Mesenchymal stem cell (in vitro differentiated cells and primary cell): ENCODE data around the gene NOP56.
A peak's percentile ranks its signal among the peaks of the same experiment; 100 is the strongest.

ENCODE experiments used
- DNase-seq: peaks from one replicate; pipeline ENCODE4 v3.0.0-alpha.2; 2013
- H2AFZ ChIP-seq: one replicate; pipeline ENCODE4 v1.6.1; 2013; ENCODE audit warnings: low read depth, mild to moderate bottlenecking, control low read depth, inconsistent platforms, low read length, moderate library complexity
- H2AK5ac ChIP-seq: 2 replicates; pipeline ENCODE4 v1.6.1; 2013; ENCODE audit warnings: low read length, moderate library complexity, mild to moderate bottlenecking, inconsistent platforms; ENCODE audit not compliant: severe bottlenecking
- H2BK120ac ChIP-seq: one replicate; pipeline ENCODE4 v1.6.1; 2013; ENCODE audit warnings: low read depth, mild to moderate bottlenecking, inconsistent platforms, low read length, moderate library complexity
- H2BK12ac ChIP-seq, 2 experiments: one replicate each; pipeline ENCODE4 v1.6.1; 2013; ENCODE audit warnings: inconsistent platforms in 2 of 2, low read length in 2 of 2, mild to moderate bottlenecking in 2 of 2, moderate library complexity in 2 of 2, control low read depth in 1 of 2
- H2BK15ac ChIP-seq: one replicate; pipeline ENCODE4 v1.6.1; 2013; ENCODE audit warnings: mild to moderate bottlenecking, low read depth, inconsistent platforms; ENCODE audit not compliant: poor library complexity, severe bottlenecking
- H2BK5ac ChIP-seq: 2 replicates; pipeline ENCODE4 v1.6.1; 2013; ENCODE audit warnings: low read depth, mild to moderate bottlenecking, low read length, control low read depth, inconsistent platforms; ENCODE audit not compliant: poor library complexity, severe bottlenecking
- H3K14ac ChIP-seq, 2 experiments: one replicate each; pipeline ENCODE4 v1.6.1; 2013; ENCODE audit warnings: inconsistent platforms in 2 of 2, low read length in 2 of 2, control low read depth in 1 of 2, mild to moderate bottlenecking in 1 of 2, moderate library complexity in 1 of 2
- H3K18ac ChIP-seq, 2 experiments: one replicate each; pipeline ENCODE4 v1.6.1; 2013; ENCODE audit warnings: inconsistent platforms in 2 of 2, low read length in 2 of 2, control low read depth in 1 of 2, low read depth in 1 of 2, mild to moderate bottlenecking in 1 of 2
- H3K23ac ChIP-seq, 2 experiments: one replicate each; pipeline ENCODE4 v1.6.1; 2013; ENCODE audit warnings: inconsistent platforms in 2 of 2, low read length in 2 of 2, mild to moderate bottlenecking in 2 of 2, moderate library complexity in 2 of 2, control low read depth in 1 of 2
- H3K27ac ChIP-seq: 2 replicates; pipeline ENCODE4 v1.5.1; 2013; ENCODE audit warnings: mild to moderate bottlenecking, moderate library complexity, low read length, control low read depth, inconsistent platforms; ENCODE audit not compliant: poor library complexity, severe bottlenecking
- H3K27me3 ChIP-seq, 2 experiments: 2 replicates each; pipeline versions ENCODE4 v1.6.1 to v1.7.0; 2013; ENCODE audit warnings: low read length in 2 of 2, mild to moderate bottlenecking in 2 of 2, moderate library complexity in 2 of 2, control low read depth in 1 of 2, inconsistent platforms in 1 of 2; ENCODE audit not compliant: control insufficient read depth in 1 of 2, insufficient read depth in 1 of 2
- H3K36me3 ChIP-seq, 2 experiments: 2 replicates each; pipeline versions ENCODE4 v1.6.1 to v1.7.0; 2013; ENCODE audit warnings: low read length in 2 of 2, control low read depth in 1 of 2, inconsistent platforms in 1 of 2, low read depth in 1 of 2, mild to moderate bottlenecking in 1 of 2; ENCODE audit not compliant: insufficient read depth in 2 of 2, control insufficient read depth in 1 of 2
- H3K4ac ChIP-seq, 2 experiments: one replicate each; pipeline ENCODE4 v1.6.1; 2013; ENCODE audit warnings: inconsistent platforms in 2 of 2, low read length in 2 of 2, mild to moderate bottlenecking in 2 of 2, moderate library complexity in 2 of 2, control low read depth in 1 of 2, low read depth in 1 of 2
- H3K4me1 ChIP-seq: 2 replicates; pipeline ENCODE4 v1.6.1; 2013; ENCODE audit warnings: low read depth, low read length, control low read depth; ENCODE audit not compliant: control insufficient read depth, insufficient read depth
- H3K4me2 ChIP-seq: 2 replicates; pipeline ENCODE4 v1.6.1; 2013; ENCODE audit warnings: low read length, mild to moderate bottlenecking, inconsistent platforms; ENCODE audit not compliant: poor library complexity, severe bottlenecking
- H3K4me3 ChIP-seq, 2 experiments: 2 replicates each; pipeline versions ENCODE4 v1.5.1 to v1.7.0; 2013; ENCODE audit warnings: low read length in 2 of 2, mild to moderate bottlenecking in 2 of 2, control low read depth in 1 of 2, low read depth in 1 of 2; ENCODE audit not compliant: insufficient read depth in 1 of 2
- H3K79me1 ChIP-seq: replicated peaks from 2 replicates; pipeline ENCODE4 v1.6.1; 2013; ENCODE audit warnings: mild to moderate bottlenecking, control low read depth, low read length, inconsistent platforms; ENCODE audit not compliant: poor library complexity, severe bottlenecking
- H3K9ac ChIP-seq: 2 replicates; pipeline ENCODE4 v1.7.0; 2013; ENCODE audit warnings: mild to moderate bottlenecking, low read length, moderate library complexity
- H3K9me3 ChIP-seq: 2 replicates; pipeline ENCODE4 v1.7.0; 2013; ENCODE audit warnings: mild to moderate bottlenecking, low read length; ENCODE audit not compliant: control insufficient read depth
- H4K8ac ChIP-seq: one replicate; pipeline ENCODE4 v1.6.1; 2013; ENCODE audit warnings: inconsistent platforms, mild to moderate bottlenecking, low read length, moderate library complexity
- H4K91ac ChIP-seq: one replicate; pipeline ENCODE4 v1.6.1; 2013; ENCODE audit warnings: mild to moderate bottlenecking, low read length, inconsistent platforms
- WGBS: methylation state at CpG from one replicate; pipeline ENCODE4 v1.1.7; 2013; ENCODE audit warnings: mixed read lengths; 5-methylcytosine and 5-hydroxymethylcytosine counted together

NOP56 gene

DNA sequence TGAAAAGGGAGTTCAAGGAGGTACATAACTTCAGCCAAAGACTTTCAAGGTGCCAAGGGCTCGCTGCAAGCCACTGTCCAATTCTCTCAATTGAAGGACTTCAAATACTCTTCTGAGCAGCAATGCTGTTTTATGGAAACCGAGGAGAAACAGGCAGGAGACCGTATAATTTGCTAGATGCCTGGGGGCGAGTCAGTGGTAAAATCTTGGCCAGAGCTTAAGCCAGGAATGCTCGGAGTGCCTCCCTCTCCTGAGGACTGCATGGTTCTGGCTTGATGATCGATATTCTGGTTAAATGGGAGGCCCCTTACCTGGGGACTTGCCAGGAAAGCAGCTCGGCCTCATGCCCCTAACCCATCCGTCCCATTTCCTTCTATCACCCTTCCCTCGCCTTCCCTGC is 35.8 kb upstream of the NOP56 start:
- Histone ChIP-seq H4K8ac (no peak overlapping the region), H3K23ac (no peak overlapping the region), H3K18ac (no peak overlapping the region), H3K4me1 (peaks cover 2% of the 10 kb centered on the region), H2BK12ac (no peak overlapping the region), H3K4me2 (no peak overlapping the region), H3K4me3 (no peak overlapping the region), H2BK15ac (no peak overlapping the region), H3K27ac (no peak overlapping the region), H3K4ac (no peak overlapping the region), H2AFZ (no peak overlapping the region), H3K14ac (no peak overlapping the region), H4K91ac (no peak overlapping the region), H2BK5ac (no peak overlapping the region), H2AK5ac (no peak overlapping the region), H3K36me3 (no peaks in the 10 kb centered on the region), H2BK120ac (no peak overlapping the region), H3K27me3 (peaks cover 22 to 33% of the 10 kb centered on the region in 2 experiments), H3K79me1 (no peaks in the 10 kb centered on the region), H3K9ac (no peak overlapping the region), H3K9me3 (peaks cover 37% of the 10 kb centered on the region)
- DNase-seq, result no peak
- 61% methylated on average over 9 of the region's 9 CpGs for WGBS

DNA sequence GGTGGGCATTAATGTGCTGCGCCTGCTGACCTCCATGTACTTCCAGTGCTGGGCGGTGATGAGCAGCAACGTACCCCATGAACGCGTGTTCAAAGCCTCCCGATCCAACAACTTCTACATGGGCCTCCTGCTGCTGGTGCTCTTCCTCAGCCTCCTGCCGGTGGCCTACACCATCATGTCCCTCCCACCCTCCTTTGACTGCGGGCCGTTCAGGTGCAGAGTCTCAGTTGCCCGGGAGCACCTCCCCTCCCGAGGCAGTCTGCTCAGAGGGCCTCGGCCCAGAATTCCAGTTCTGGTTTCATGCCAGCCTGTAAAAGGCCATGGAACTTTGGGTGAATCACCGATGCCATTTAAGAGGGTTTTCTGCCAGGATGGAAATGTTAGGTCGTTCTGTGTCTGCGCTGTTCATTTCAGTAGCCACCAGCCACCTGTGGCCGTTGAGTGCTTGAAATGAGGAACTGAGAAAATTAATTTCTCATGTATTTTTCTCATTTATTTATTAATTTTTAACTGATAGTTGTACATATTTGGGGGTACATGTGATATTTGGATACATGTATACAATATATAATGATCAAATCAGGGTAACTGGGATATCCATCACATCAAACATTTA is 35.2 kb upstream of the NOP56 start:
- Histone ChIP-seq H4K91ac (no peak overlapping the region), H3K23ac (no peak overlapping the region), H3K9ac (no peak overlapping the region), H3K4ac (no peak overlapping the region), H4K8ac (no peak overlapping the region), H3K9me3 (peaks cover 37% of the 10 kb centered on the region), H3K36me3 (no peaks in the 10 kb centered on the region), H3K4me3 (no peak overlapping the region), H3K14ac (peak overlapping the region in 1 of 2 experiments; percentile 87), H2BK12ac (no peak overlapping the region), H2BK15ac (no peak overlapping the region), H2BK120ac (no peak overlapping the region), H2AK5ac (no peak overlapping the region), H3K18ac (no peak overlapping the region), H3K27ac (no peak overlapping the region), H3K4me1 (peaks cover 2% of the 10 kb centered on the region), H2AFZ (no peak overlapping the region), H3K79me1 (no peaks in the 10 kb centered on the region), H2BK5ac (no peak overlapping the region), H3K27me3 (peaks cover 18 to 30% of the 10 kb centered on the region in 2 experiments), H3K4me2 (no peak overlapping the region)
- WGBS, result 81% methylated on average over 13 of the region's 16 CpGs
- DNase-seq, result no peak

DNA sequence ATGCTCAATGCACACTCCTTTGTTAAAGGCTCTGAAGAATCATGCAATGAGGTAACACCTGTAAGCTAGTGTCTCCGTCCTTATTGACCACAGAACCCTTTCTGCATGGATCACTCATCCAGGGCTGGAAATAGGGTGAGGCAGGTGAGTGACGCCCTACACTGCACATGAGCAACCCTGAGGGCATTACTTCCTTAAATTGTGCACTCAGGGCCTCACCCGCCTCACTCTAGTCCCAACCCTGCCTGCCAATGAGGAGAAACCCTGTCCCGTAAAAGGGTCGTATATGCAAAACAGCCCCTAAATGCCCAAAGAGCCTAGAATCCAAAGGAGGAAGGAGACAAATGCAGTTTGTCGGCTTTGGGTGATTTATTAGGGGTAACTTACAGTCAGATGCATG is 33.6 kb upstream of the NOP56 start:
- Histone ChIP-seq H3K4me3 (no peak overlapping the region), H4K8ac (no peak overlapping the region), H3K79me1 (no peaks in the 10 kb centered on the region), H2BK12ac (no peak overlapping the region), H3K4me2 (no peak overlapping the region), H3K4ac (no peak overlapping the region), H3K9me3 (peaks cover 31% of the 10 kb centered on the region), H2BK120ac (no peak overlapping the region), H2AFZ (no peak overlapping the region), H3K14ac (no peak overlapping the region), H3K36me3 (no peaks in the 10 kb centered on the region), H3K4me1 (no peaks in the 10 kb centered on the region), H3K27ac (no peak overlapping the region), H3K18ac (no peak overlapping the region), H3K23ac (no peak overlapping the region), H3K27me3 (peaks cover 8 to 16% of the 10 kb centered on the region in 2 experiments), H2AK5ac (no peak overlapping the region), H3K9ac (no peak overlapping the region), H4K91ac (no peak overlapping the region), H2BK5ac (no peak overlapping the region), H2BK15ac (no peak overlapping the region)
- DNase-seq, result no peak
- 72% methylated on average over 6 of the region's 6 CpGs for WGBS

DNA sequence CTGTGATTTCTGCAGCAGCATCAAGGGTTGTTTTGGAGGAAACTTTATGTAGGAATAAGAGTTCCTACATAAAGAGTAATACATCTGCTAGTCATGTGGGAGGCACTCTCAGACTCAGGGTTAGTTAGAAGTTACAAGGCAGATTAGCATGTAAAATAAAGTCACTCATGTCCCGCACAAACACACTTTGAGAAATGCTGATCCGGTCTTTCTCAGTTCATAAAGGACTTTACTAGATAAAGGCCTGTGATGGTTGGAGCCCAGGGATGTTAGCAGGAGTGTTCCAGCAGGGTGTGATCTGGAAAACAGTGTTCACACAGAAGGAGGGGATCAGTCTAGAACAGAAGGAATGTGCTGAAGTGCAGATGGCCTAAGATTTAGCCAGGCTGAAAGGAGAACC is 33.1 kb upstream of the NOP56 start:
- WGBS, result 74% methylated on average over 2 of the region's 2 CpGs
- Histone ChIP-seq H2AK5ac (no peak overlapping the region), H4K8ac (no peak overlapping the region), H3K27me3 (peaks cover 8 to 17% of the 10 kb centered on the region in 2 experiments), H3K9ac (no peak overlapping the region), H2AFZ (no peak overlapping the region), H2BK5ac (no peak overlapping the region), H3K36me3 (no peaks in the 10 kb centered on the region), H3K4ac (no peak overlapping the region), H2BK15ac (no peak overlapping the region), H3K18ac (no peak overlapping the region), H3K4me3 (no peak overlapping the region), H3K14ac (no peak overlapping the region), H3K4me2 (no peak overlapping the region), H3K79me1 (no peaks in the 10 kb centered on the region), H3K23ac (no peak overlapping the region), H2BK120ac (no peak overlapping the region), H3K4me1 (no peaks in the 10 kb centered on the region), H2BK12ac (no peak overlapping the region), H3K27ac (no peak overlapping the region), H4K91ac (no peak overlapping the region), H3K9me3 (peaks cover 29% of the 10 kb centered on the region)
- DNase-seq, result no peak
